NOMO-1 treated with DMSO at 0.1 percent for 48 hours (cell line): ENCODE data around the gene DAPL1.

Experiments
- DNase-seq: peaks from one replicate; lab custom pipeline; 2025; ENCODE audit not compliant: unreplicated experiment; lab: John Stamatoyannopoulos, UW

The DAPL1 gene

GRCh38 chr2:158795195-158795924 lies at the start of gene DAPL1:
TSS of gene DAPL1 (plus strand) at chr2:158795317. CDS start at chr2:158795373, 56 bp downstream.
- no peak for DNase-seq

- no peak for DNase-seq
Observed at GRCh38 chr2:158745866-158746382, 49.2 kb upstream of the DAPL1 start.

- no peak for DNase-seq
Observed at GRCh38 chr2:158746488-158746887, 48.6 kb upstream of the DAPL1 start.

GRCh38 chr2:158747281-158747680 lies 47.8 kb upstream of the DAPL1 start:
- no peak for DNase-seq

GRCh38 chr2:158748926-158749590 lies 46.1 kb upstream of the DAPL1 start:
- DNase-seq: no peak

GRCh38 chr2:158750458-158751125 lies 44.5 kb upstream of the DAPL1 start:
- DNase-seq: no peak

GRCh38 chr2:158753641-158754611 lies 41.2 kb upstream of the DAPL1 start:
- DNase-seq: peak; percentile 15

- no peak for DNase-seq
Observed at GRCh38 chr2:158755310-158756087, 39.6 kb upstream of the DAPL1 start.

- DNase-seq: no peak
Observed at GRCh38 chr2:158756331-158756730, 38.8 kb upstream of the DAPL1 start.

GRCh38 chr2:158756976-158757375 lies 38.1 kb upstream of the DAPL1 start:
- DNase-seq: no peak

GRCh38 chr2:158760887-158761286 lies 34.2 kb upstream of the DAPL1 start:
- no peak for DNase-seq

GRCh38 chr2:158761621-158762020 lies 33.5 kb upstream of the DAPL1 start:
- DNase-seq: no peak

GRCh38 chr2:158762336-158762735 lies 32.8 kb upstream of the DAPL1 start:
- no peak for DNase-seq

GRCh38 chr2:158766524-158766923 lies 28.6 kb upstream of the DAPL1 start:
- DNase-seq: no peak

GRCh38 chr2:158772306-158773078 lies 22.6 kb upstream of the DAPL1 start:
- DNase-seq: no peak

GRCh38 chr2:158773121-158773520 lies 22.0 kb upstream of the DAPL1 start:
- no peak for DNase-seq

GRCh38 chr2:158774681-158775080 lies 20.4 kb upstream of the DAPL1 start:
- no peak for DNase-seq

GRCh38 chr2:158775273-158776027 lies 19.7 kb upstream of the DAPL1 start:
- DNase-seq: no peak
